K562 (cell line): Measurements from ENCODE around the gene S100A7A. TPM values are rescaled to one million over a fixed set of nuclear protein-coding genes. Genes with fewer than 3 reads are reported as not detected.

Experiments used
- ATAC-seq: fragments of 200-7000 bp; cut with Tn5 transposase; 3 replicates; pipeline ENCODE4 v1.9.1; 2020; ENCODE audit warnings: moderate library complexity
- BruUV-seq: library from RNA; stranded (reverse); fragments of 400-500 nt; replicated peaks from 2 replicates; lab custom pipeline; 2021; lab: Mats Ljungman, UMichigan
- CTCF ChIA-PET: fragments of 300-600 bp; formaldehyde crosslinking; extraction: SDS; loops from one replicate; lab custom pipeline; 2021; ENCODE audit warnings: low intra/inter-chr PET ratio; lab: Yijun Ruan, JAX
- POLR2A ChIA-PET: fragments of 300-600, 350-650 bp; sonication (Branson Sonifier 250); formaldehyde crosslinking; extraction: SDS; loops from one replicate; lab custom pipeline; 2021; ENCODE audit warnings: antibody characterized with exemption, inconsistent platforms; lab: Yijun Ruan, JAX
- DNase-seq, 4 experiments: peaks; one replicate each; pipeline versions ENCODE4 v3.0.0 to v3.0.0-alpha.2; 2011 to 2018; ENCODE audit warnings: low spot score in 3 of 4, mixed read lengths in 3 of 4; ENCODE audit errors: extremely low read depth in 1 of 4
- FAIRE-seq: peaks from 2 replicates; lab custom pipeline; 2011; peaks lifted over from hg19 to GRCh38; lab: Jason Lieb, UNC
- H2AFZ ChIP-seq: 2 replicates; pipeline ENCODE4 v1.6.0; 2011; ENCODE audit warnings: low read depth, low read length, control low read depth, inconsistent platforms
- H3K27ac ChIP-seq: fragments of 200-600 bp; 3 replicates; pipeline ENCODE4 v1.8.0; 2011; ENCODE audit warnings: low read depth, mild to moderate bottlenecking, control low read depth, inconsistent platforms, low read length, moderate library complexity, mixed read lengths; ENCODE audit errors: extremely low read depth
- H3K27me3 ChIP-seq, 2 experiments: fragments of 300-600 bp in 1 of 2; 2 replicates in 1 of 2; 3 replicates in 1 of 2; pipeline versions ENCODE4 v1.6.0 to v1.8.0; 2011; ENCODE audit warnings: inconsistent platforms in 2 of 2, low read length in 2 of 2, mild to moderate bottlenecking in 1 of 2, mixed read lengths in 1 of 2, moderate library complexity in 1 of 2; ENCODE audit not compliant: control insufficient read depth in 2 of 2, insufficient read depth in 2 of 2
- H3K36me3 ChIP-seq: fragments of 300-600 bp; 3 replicates; pipeline ENCODE4 v1.8.0; 2011; ENCODE audit warnings: mild to moderate bottlenecking, low read length, inconsistent platforms; ENCODE audit not compliant: control insufficient read depth, insufficient read depth
- H3K4me1 ChIP-seq, 2 experiments: fragments of 200-600 bp in 1 of 2; replicated peaks in 1 of 2; 2 replicates in 1 of 2; 3 replicates in 1 of 2; pipeline versions ENCODE4 v1.5.1 to v1.8.0; 2011; ENCODE audit warnings: inconsistent platforms in 2 of 2, low read length in 2 of 2, mild to moderate bottlenecking in 1 of 2, mixed read lengths in 1 of 2, moderate library complexity in 1 of 2; ENCODE audit not compliant: control insufficient read depth in 2 of 2, insufficient read depth in 2 of 2
- H3K4me2 ChIP-seq: 2 replicates; pipeline ENCODE4 v1.6.1; 2011; ENCODE audit warnings: low read length, control low read depth, inconsistent platforms, mixed read lengths; ENCODE audit not compliant: insufficient read depth
- H3K4me3 ChIP-seq: fragments of 200-600 bp; sonication (generic), shearing (Covaris generic); 2 replicates; pipeline ENCODE4 v1.5.1; 2016; ENCODE audit warnings: control low read depth, inconsistent platforms
- H3K79me2 ChIP-seq: fragments of 200-600 bp; 3 replicates; pipeline ENCODE4 v1.8.0; 2011; ENCODE audit warnings: low read length, inconsistent platforms; ENCODE audit not compliant: control insufficient read depth, insufficient read depth
- H3K9ac ChIP-seq, 2 experiments: 2 replicates each; pipeline versions ENCODE4 v1.6.0 to v1.6.1; 2011; ENCODE audit warnings: low read depth in 2 of 2, low read length in 2 of 2, control low read depth in 1 of 2, inconsistent platforms in 1 of 2, mild to moderate bottlenecking in 1 of 2, mixed read lengths in 1 of 2; ENCODE audit not compliant: insufficient read depth in 1 of 2
- H3K9me1 ChIP-seq: one replicate; pipeline ENCODE4 v1.6.0; 2011; ENCODE audit warnings: inconsistent platforms, mild to moderate bottlenecking, low read length, moderate library complexity; ENCODE audit not compliant: control insufficient read depth, insufficient read depth
- H3K9me3 ChIP-seq: replicated peaks from 2 replicates; pipeline ENCODE4 v1.5.1; 2011; ENCODE audit warnings: low read depth, low read length, inconsistent platforms; ENCODE audit not compliant: control insufficient read depth, insufficient read depth
- H4K20me1 ChIP-seq: replicated peaks from 2 replicates; pipeline ENCODE4 v1.6.1; 2011; ENCODE audit warnings: low read length, inconsistent platforms, mixed read lengths; ENCODE audit not compliant: control insufficient read depth, insufficient read depth
- ARID1B ChIP-seq: fragments of 450-650 bp; IDR thresholded peaks from 2 replicates; pipeline ENCODE4 v1.6.1; 2016; ENCODE audit warnings: antibody characterized with exemption, mild to moderate bottlenecking, inconsistent platforms
- BACH1 ChIP-seq: fragments of 200-800 bp; sonication (Bioruptor generic); IDR thresholded peaks from 2 replicates; pipeline ENCODE4 v1.6.1; 2016; ENCODE audit warnings: missing genetic modification characterization, missing compliant biosample characterization
- CC2D1A ChIP-seq: fragments of 450-650 bp; IDR thresholded peaks from 2 replicates; pipeline ENCODE4 v1.6.1; 2017; ENCODE audit warnings: mild to moderate bottlenecking
- CHD1 ChIP-seq: fragments of 200-600 bp; sonication (generic); IDR thresholded peaks from one replicate; pipeline ENCODE4 v1.6.1; 2012; ENCODE audit warnings: mild to moderate bottlenecking, moderate library complexity, low read length, inconsistent platforms
- CTBP1 ChIP-seq: fragments of 450-650 bp; IDR thresholded peaks from 2 replicates; pipeline ENCODE4 v1.6.1; 2016; ENCODE audit warnings: borderline replicate concordance
- ETV5 ChIP-seq: sonication (generic); formaldehyde crosslinking; IDR thresholded peaks from 2 replicates; pipeline ENCODE4 v1.4.0; 2020; ENCODE audit warnings: low read depth, mild to moderate bottlenecking, missing genetic modification reagents
- HMG20B ChIP-seq: fragments of 250-450 bp; sonication (Bioruptor Pico); IDR thresholded peaks from 2 replicates; pipeline ENCODE4 v1.5.0; 2021; ENCODE audit warnings: mild to moderate bottlenecking
- MBD2 ChIP-seq: sonication (generic); IDR thresholded peaks from 2 replicates; pipeline ENCODE4 v1.6.1; 2016; ENCODE audit warnings: low read depth, borderline replicate concordance
- MCM2 ChIP-seq: fragments of 450-650 bp; IDR thresholded peaks from 2 replicates; pipeline ENCODE4 v1.6.1; 2017; ENCODE audit warnings: low read depth, mild to moderate bottlenecking
- MTA3 ChIP-seq: fragments of 450-650 bp; formaldehyde crosslinking; IDR thresholded peaks from 2 replicates; pipeline ENCODE4 v1.6.1; 2017; ENCODE audit warnings: mild to moderate bottlenecking, borderline replicate concordance
- NR2C2 ChIP-seq, 2 experiments: fragments of 200-800 bp in 1 of 2; sonication (Bioruptor generic) in 1 of 2; sonication (generic) in 1 of 2; formaldehyde crosslinking in 1 of 2; IDR thresholded peaks; 2 replicates each; pipeline versions ENCODE4 v1.6.1 to v1.8.0; 2016 to 2022; ENCODE audit warnings: mild to moderate bottlenecking in 1 of 2, missing compliant biosample characterization in 1 of 2, missing genetic modification characterization in 1 of 2, missing genetic modification reagents in 1 of 2
- POU5F1 ChIP-seq: fragments of 150-350 bp; IDR thresholded peaks from 2 replicates; pipeline ENCODE4 v1.6.1; 2014; ENCODE audit warnings: borderline replicate concordance, low read length, low read depth, mild to moderate bottlenecking; ENCODE audit not compliant: partially characterized antibody
- SMC3 ChIP-seq: conservative IDR thresholded peaks from 2 replicates; pipeline ENCODE4 v1.6.1; 2011; ENCODE audit warnings: low read depth, low read length, improper control_type of control experiment; ENCODE audit not compliant: insufficient read depth
- TEAD1 ChIP-seq, 2 experiments: fragments of 450-650 bp in 1 of 2; sonication (generic) in 1 of 2; formaldehyde crosslinking; IDR thresholded peaks; 2 replicates each; pipeline versions ENCODE4 v1.4.0 to v1.8.0; 2020 to 2022; ENCODE audit warnings: mild to moderate bottlenecking in 2 of 2, missing genetic modification reagents in 1 of 2
- THRA ChIP-seq: fragments of 450-650 bp; IDR thresholded peaks from 2 replicates; pipeline ENCODE4 v1.6.1; 2017; ENCODE audit warnings: mild to moderate bottlenecking, moderate library complexity
- WGBS: fragments of 100-300 bp; shearing (Covaris generic); methylation state at CpG from one replicate; pipeline ENCODE4 v1.1.6; 2016; ENCODE audit warnings: low coverage, mixed read lengths; ENCODE audit not compliant: insufficient coverage; ENCODE audit errors: missing lambda C conversion rate; 5-methylcytosine and 5-hydroxymethylcytosine counted together
- in situ Hi-C: fragments of 300-500 bp; cut with MboI; formaldehyde crosslinking; loops from 4 replicates; pipeline ENCODE4 v1.15.0; 2018; ENCODE audit warnings: inconsistent platforms, mixed read lengths
- intact Hi-C: fragments of 100-400 bp; cut with micrococcal nuclease; formaldehyde crosslinking; loops from 2 replicates; pipeline ENCODE4 v1.14.2; 2022
- polyA plus RNA-seq, 8 experiments: library from polyadenylated mRNA; depleted of rRNA in 4 of 8; stranded (reverse) in 5 of 8; unstranded in 3 of 8; fragments of >200 nt; fragmentation: Nextera tagmentation in 2 of 8; fragmentation: Illumina TruSeq in 1 of 8; extraction: Ambion mirVana in 2 of 8; extraction: Trizol in 1 of 8; gene quantifications; 2 replicates each; pipeline versions ENCODE4 v1.2.1 to v1.2.3, GENCODE V29; 2011 to 2014; ENCODE audit warnings: inconsistent platforms in 1 of 8, missing spikeins in 1 of 8
- total RNA-seq, 7 experiments: library from RNA; depleted of rRNA in 6 of 7; stranded (reverse); fragments of >200 nt in 6 of 7; fragmentation: Illumina TruSeq in 2 of 7; extraction: Trizol in 2 of 7; gene quantifications; 2 replicates each; pipeline versions ENCODE4 v1.2.1 to v1.2.3, GENCODE V29; 2011 to 2021; ENCODE audit warnings: low replicate concordance in 1 of 7

The S100A7A gene
- total and polyA plus RNA-seq, 9 of the 15 experiments (the other 6 are each of a cell fraction or from before 2014, with no cell fraction given): not detected

- intact Hi-C loops (no loop called here), in situ Hi-C loops (no loop called here)
- no peak for FAIRE-seq
- Histone ChIP-seq H3K9ac (no peak overlapping the region), H3K36me3 (no peaks in the 10 kb centered on the region), H3K27me3 (peaks cover 3 to 26% of the 10 kb centered on the region in 2 experiments; a peak in 2 of 5 replicates), H3K9me1 (no peaks in the 10 kb centered on the region), H3K79me2 (no peaks in the 10 kb centered on the region), H3K4me3 (no peak overlapping the region), H2AFZ (no peak overlapping the region), H3K27ac (no peak overlapping the region), H4K20me1 (no peaks in the 10 kb centered on the region; the same call in 1 of the 2 replicates)
- CTCF ChIA-PET: no interaction called here
- no peak for DNase-seq
- TF ChIP-seq MTA3: no peak
- no peak for TF ChIP-seq CTBP1
- TF ChIP-seq POU5F1: no peak
- TF ChIP-seq BACH1 (tag): no peak
- TF ChIP-seq SMC3: no peak
- no peak for TF ChIP-seq MBD2
- no peak for TF ChIP-seq TEAD1 (CRISPR knock-in tag; IDR thresholded peaks at IDR 0.05)
- TF ChIP-seq HMG20B (CRISPR knock-in tag): no peak
- TF ChIP-seq CC2D1A: no peak
- TF ChIP-seq ETV5 (CRISPR knock-in tag): no peak
- no peak for TF ChIP-seq MCM2
- no peak for TF ChIP-seq ARID1B
- no peak for TF ChIP-seq THRA
- no peak for TF ChIP-seq CHD1
- no peak for TF ChIP-seq NR2C2 (CRISPR knock-in tag; IDR thresholded peaks at IDR 0.05)
- no peak for TF ChIP-seq NR2C2 (tag; IDR thresholded peaks at IDR 0.05)
- TF ChIP-seq, all 486 proteins: peak for 0
- no peaks in the 10 kb centered on the region for H3K4me1 ChIP-seq
- H3K4me2 ChIP-seq: no peak overlapping the region
- no peaks in the 10 kb centered on the region for H3K9me3 ChIP-seq
- ATAC-seq: no peak
- no TSS peak for BruUV-seq
- POLR2A ChIA-PET: interaction anchor here (0.6 to 1.1 kb wide), 2 partner anchors 116 to 325 kb away, joined by 3 to 4 read pairs; no protein-coding TSS in a partner anchor
- 4% methylated on average over 2 of the region's 2 CpGs for WGBS
Observed at GRCh38 chr1:153459655-153460054, 43.3 kb downstream of the S100A7A start.
